WTC11 (cell line): ENCODE measurements around the gene PICK1.
"Not testable (repeated sequence)": the region's sequence is repeated elsewhere in the genome, so short reads cannot be mapped to it uniquely, and the experiment has no call there.

Experiments
- CTCF ChIP-seq: fragments of 200-600 bp; IDR thresholded peaks from 2 replicates; pipeline ENCODE4 v1.8.0; 2022; ENCODE audit warnings: antibody characterized with exemption
- GTF2I ChIP-seq: fragments of 250-450 bp; sonication (Bioruptor Pico); conservative IDR thresholded peaks from 2 replicates; pipeline ENCODE4 v1.4.0; 2021; ENCODE audit warnings: mild to moderate bottlenecking
- IRF2 ChIP-seq: sonication (generic); formaldehyde crosslinking; IDR thresholded peaks from 2 replicates; pipeline ENCODE4 v1.8.0; 2022; ENCODE audit warnings: low read depth, missing genetic modification reagents, borderline replicate concordance
- JUN ChIP-seq: sonication (generic); formaldehyde crosslinking; IDR thresholded peaks from 2 replicates; pipeline ENCODE4 v1.8.0; 2023; ENCODE audit warnings: mild to moderate bottlenecking, missing genetic modification reagents
- NFYB ChIP-seq: sonication (generic); formaldehyde crosslinking; conservative IDR thresholded peaks from 2 replicates; pipeline ENCODE4 v1.8.0; 2022; ENCODE audit warnings: low read depth, missing genetic modification reagents
- USF2 ChIP-seq: sonication (generic); formaldehyde crosslinking; IDR thresholded peaks from 2 replicates; pipeline ENCODE4 v1.8.1; 2023; ENCODE audit warnings: mild to moderate bottlenecking, missing genetic modification reagents, moderate library complexity

DNA sequence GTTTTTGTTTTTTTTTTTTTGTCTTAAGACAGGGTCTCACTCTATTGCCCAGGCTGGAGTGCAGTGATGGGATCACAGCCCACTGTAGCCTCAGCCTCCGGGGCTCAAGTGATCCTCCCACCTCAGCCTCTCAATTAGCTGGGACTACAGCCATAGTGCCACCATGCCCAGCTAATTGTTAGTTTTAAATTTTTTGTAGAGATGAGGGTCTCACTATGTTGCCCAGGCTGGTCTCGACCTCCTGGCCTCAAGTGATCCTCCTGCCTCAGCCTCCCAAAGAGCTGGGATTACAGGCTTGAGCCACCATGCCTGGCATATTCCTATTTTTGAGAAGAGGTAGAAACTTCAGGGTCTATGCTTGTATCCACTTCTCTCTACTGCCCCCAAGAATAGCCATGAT lies 61.5 kb downstream of the PICK1 start:
- TF ChIP-seq GTF2I (CRISPR knock-in tag); USF2; JUN (CRISPR knock-in tag); CTCF; NFYB (CRISPR knock-in tag); IRF2 (CRISPR knock-in tag): not testable (repeated sequence)
